Suprapubic skin (tissue), 4 donors: ENCODE results near the gene MCFD2.

ENCODE experiments used
- CTCF ChIP-seq, 2 donors: fragments of 200-600 bp in 1 of 2; fragments of 450-650 bp in 1 of 2; sonication (generic) in 1 of 2; IDR thresholded peaks; one replicate each; pipeline ENCODE4 v1.5.1; 2016 to 2019; ENCODE audit warnings: antibody characterized with exemption in 2 of 2, mild to moderate bottlenecking in 1 of 2, moderate library complexity in 1 of 2
- EP300 ChIP-seq: sonication (generic); formaldehyde crosslinking; IDR thresholded peaks from one replicate; pipeline ENCODE4 v1.6.1; 2017; ENCODE audit warnings: antibody characterized with exemption
- POLR2A ChIP-seq, 2 donors: fragments of 450-650 bp; IDR thresholded peaks; one replicate each; pipeline ENCODE4 v1.6.1; 2017; ENCODE audit warnings: antibody characterized with exemption in 2 of 2, mild to moderate bottlenecking in 2 of 2, moderate library complexity in 2 of 2
- POLR2AphosphoS5 ChIP-seq, 3 donors: sonication (generic); formaldehyde crosslinking; IDR thresholded peaks; one replicate each; pipeline ENCODE4 v1.6.1; 2017; ENCODE audit warnings: antibody characterized with exemption in 3 of 3

- TF ChIP-seq CTCF (IDR thresholded peaks at IDR 0.05): no peak
- no peak for TF ChIP-seq POLR2A (IDR thresholded peaks at IDR 0.05)
- TF ChIP-seq POLR2AphosphoS5 (IDR thresholded peaks at IDR 0.05): no peak
- TF ChIP-seq EP300: no peak
Measured at GRCh38 chr2:46935071-46935470, 19.5 kb upstream of the MCFD2 start.
